Measurements from ENCODE around the gene OMP. TPM values are rescaled to one million over a fixed set of nuclear protein-coding genes. Genes with fewer than 3 reads are reported as not detected.

The OMP gene
- total RNA-seq, 2 experiments from 2014 or later: not detected

DNA sequence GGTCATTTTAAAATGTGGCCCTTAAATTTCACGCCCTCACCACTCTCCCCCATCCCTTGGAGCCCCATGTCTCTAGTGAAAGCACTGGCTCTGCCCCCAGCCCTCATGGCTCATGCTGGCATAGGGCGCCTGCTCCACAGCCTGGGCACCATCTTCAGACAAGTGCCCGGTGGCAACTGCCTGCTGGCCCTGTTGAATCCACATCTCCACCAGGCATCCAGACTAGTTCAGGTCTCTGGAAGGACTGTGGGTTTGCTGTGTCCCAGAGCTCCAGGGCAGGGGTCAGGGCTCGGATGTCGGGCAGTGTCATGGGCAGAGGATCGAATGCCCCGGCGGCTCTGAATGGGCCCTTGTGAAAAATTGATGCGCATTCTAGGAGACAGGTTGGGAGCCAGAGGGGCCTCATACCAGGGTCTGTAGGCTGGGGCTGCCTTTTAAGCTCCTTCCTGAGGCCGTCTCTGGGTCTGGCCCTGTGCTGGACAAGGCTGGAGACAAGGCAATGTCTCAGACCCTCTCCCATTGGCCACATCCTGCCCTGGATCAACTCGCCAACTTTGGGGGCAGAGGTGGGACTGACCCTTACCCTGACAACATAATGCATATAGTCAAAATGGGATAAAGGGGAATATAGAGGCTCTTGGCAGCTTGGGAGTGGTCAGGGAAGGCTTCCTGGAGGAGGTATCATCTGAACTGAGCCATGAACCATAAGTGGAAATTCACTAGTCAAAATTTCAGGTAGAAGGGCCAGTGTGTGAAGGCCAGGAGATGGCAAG, 26.6 kb downstream of the OMP start:
- no peak for TF ChIP-seq CTCF (IDR thresholded peaks at IDR 0.05)
- CTCF ChIA-PET: interaction anchor here (1.2 to 4.2 kb wide), 7 partner anchors 11 to 419 kb away, joined by 3 to 176 read pairs (median 13); no protein-coding TSS in a partner anchor
- no peak overlapping the region for H3K4me3 Mint-ChIP-seq
- no peak overlapping the region for H3K27ac Mint-ChIP-seq
- no peaks in the 10 kb centered on the region for H3K36me3 Mint-ChIP-seq (ENCODE audit: low read depth)
- H3K27me3 Mint-ChIP-seq: peaks cover 4% of the 10 kb centered on the region
- no peak for DNase-seq
- H3K4me1 Mint-ChIP-seq (ENCODE audit: low read depth): peaks cover 5% of the 10 kb centered on the region
- H3K9me3 Mint-ChIP-seq: no peaks in the 10 kb centered on the region
- no peak for ATAC-seq
- intact Hi-C loops (cut with micrococcal nuclease): loop anchor here (10.0 kb wide), 1 partner anchor 426 kb away; no protein-coding TSS in a partner anchor
- POLR2A ChIA-PET: no interaction called here

DNA sequence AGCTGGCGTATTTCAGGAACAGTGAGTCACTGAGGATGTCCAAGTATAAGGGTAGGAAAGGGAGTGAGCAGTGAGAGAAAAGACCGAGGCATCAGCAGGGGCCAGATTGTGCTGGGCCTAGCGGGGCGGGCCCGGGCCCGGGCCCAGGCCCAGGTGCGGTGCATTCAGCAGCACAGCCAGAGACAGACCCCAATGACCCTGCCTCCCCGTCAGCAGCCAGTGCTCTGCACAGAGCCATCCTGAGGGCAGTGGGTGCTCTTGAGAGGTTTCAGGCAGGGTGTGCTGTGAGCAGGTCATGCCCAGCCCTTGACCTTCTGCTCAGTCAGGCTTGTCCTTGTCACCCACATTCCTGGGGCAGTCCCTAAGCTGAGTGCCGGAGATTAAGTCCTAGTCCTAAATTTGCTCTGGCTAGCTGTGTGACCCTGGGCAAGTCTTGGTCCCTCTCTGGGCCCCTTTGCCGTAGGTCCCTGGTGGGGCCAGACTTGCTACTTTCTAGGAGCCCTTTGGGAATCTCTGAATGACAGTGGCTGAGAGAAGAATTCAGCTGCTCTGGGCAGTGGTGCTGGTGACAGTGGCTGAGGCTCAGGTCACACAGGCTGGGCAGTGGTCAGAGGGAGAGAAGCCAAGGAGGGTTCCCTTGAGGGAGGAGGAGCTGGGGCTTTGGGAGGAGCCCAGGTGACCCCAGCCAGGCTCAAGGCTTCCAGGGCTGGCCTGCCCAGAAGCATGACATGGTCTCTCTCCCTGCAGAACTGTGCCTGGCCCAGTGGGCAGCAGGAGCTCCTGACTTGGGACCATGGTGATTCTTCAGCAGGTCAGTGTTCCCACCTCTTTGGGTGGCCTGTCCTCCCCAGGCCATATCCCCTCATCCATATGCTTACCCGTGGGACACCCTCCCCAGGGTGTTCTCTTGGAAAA, 27.5 kb downstream of the OMP start:
- ATAC-seq (no peak), DNase-seq (no peak)
- intact Hi-C loops (cut with micrococcal nuclease): loop anchor here (10.0 kb wide), 1 partner anchor 425 kb away; no protein-coding TSS in a partner anchor
- Mint-ChIP-seq H3K4me1 (ENCODE audit: low read depth) (peaks cover 5% of the 10 kb centered on the region), H3K36me3 (ENCODE audit: low read depth) (no peaks in the 10 kb centered on the region), H3K4me3 (no peak overlapping the region), H3K9me3 (no peaks in the 10 kb centered on the region), H3K27ac (no peak overlapping the region), H3K27me3 (peaks cover 4% of the 10 kb centered on the region)
- POLR2A ChIA-PET: no interaction called here
- CTCF ChIA-PET: interaction anchor here (1.2 to 1.4 kb wide), 3 partner anchors 57 to 418 kb away, joined by 3 to 10 read pairs (median 4); no protein-coding TSS in a partner anchor
- TF ChIP-seq CTCF (IDR thresholded peaks at IDR 0.05): no peak

DNA sequence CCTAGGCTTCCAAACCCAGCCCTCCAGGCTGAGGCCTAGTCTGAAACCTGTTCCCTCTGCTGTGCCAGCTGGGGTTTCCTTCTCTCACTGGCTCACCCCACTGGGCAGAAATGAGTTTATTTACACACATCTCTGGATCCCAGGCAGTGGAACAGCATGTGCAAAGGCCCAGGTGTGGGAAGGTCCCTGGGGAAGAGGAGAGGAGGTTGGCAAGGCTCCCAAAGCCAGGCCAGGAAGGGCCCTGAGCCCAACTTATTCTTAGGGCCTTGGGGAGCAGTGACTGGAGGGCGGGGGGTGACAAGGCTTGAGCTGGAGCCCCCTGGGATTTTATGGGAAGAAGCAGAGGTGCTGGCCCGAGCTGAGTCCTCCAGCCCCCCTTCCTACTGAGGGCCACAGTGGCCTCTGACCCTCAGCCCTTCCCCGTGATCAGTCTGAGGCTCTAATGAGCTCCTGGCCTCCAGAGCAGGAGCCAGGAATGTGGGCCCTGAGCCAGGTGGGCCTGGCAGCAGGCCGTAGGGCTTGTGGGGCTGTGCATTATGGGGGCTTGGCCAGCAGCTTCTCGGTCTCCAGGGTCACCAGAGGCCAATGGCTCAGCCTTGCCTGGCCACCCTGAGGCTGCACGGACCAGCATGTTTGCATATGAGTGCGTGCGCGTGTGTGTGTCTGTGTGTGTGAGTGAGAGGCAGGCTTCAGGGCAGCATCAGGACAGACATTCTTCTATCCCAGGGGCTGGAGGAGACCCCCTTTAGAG, 28.3 kb downstream of the OMP start:
- intact Hi-C loops (cut with micrococcal nuclease): no loop called here
- no peak overlapping the region for H3K27ac Mint-ChIP-seq

GRCh38 chr11:77131560-77131959, 28.9 kb downstream of the OMP start:
- Mint-ChIP-seq H3K36me3 (ENCODE audit: low read depth) (no peaks in the 10 kb centered on the region), H3K4me3 (no peak overlapping the region), H3K27ac (no peak overlapping the region), H3K9me3 (no peaks in the 10 kb centered on the region), H3K27me3 (peaks cover 4% of the 10 kb centered on the region), H3K4me1 (ENCODE audit: low read depth) (peaks cover 10% of the 10 kb centered on the region)
- DNase-seq (no peak), ATAC-seq (no peak)
- POLR2A ChIA-PET: no interaction called here
- no peak for TF ChIP-seq CTCF (IDR thresholded peaks at IDR 0.05)
- CTCF ChIA-PET: interaction anchor here (0.9 kb wide), 1 partner anchor 62 kb away, joined by 3 read pairs; no protein-coding TSS in a partner anchor
- intact Hi-C loops (cut with micrococcal nuclease): no loop called here

More for the DNA sequence above, 28.3 kb downstream of the OMP start:
- Mint-ChIP-seq H3K9me3 (no peaks in the 10 kb centered on the region), H3K27me3 (peaks cover 4% of the 10 kb centered on the region), H3K36me3 (ENCODE audit: low read depth) (no peaks in the 10 kb centered on the region), H3K4me1 (ENCODE audit: low read depth) (peaks cover 5% of the 10 kb centered on the region), H3K4me3 (no peak overlapping the region)
- CTCF ChIA-PET: interaction anchor here (0.9 to 1.4 kb wide), 4 partner anchors 57 to 418 kb away, joined by 3 to 10 read pairs (median 4); no protein-coding TSS in a partner anchor
- no peak for ATAC-seq
- no peak for TF ChIP-seq CTCF (IDR thresholded peaks at IDR 0.05)
- no peak for DNase-seq
- POLR2A ChIA-PET: no interaction called here

Measured in activated CD8-positive, alpha-beta T cell treated with anti-CD3 and anti-CD28 coated beads for 36 hours (primary cell).